IPS DF 6.9 (cell line): ENCODE measurements around the gene PROM2.

Source experiments
- DNase-seq: peaks from one replicate; pipeline ENCODE4 v3.0.0-alpha.2; 2013; ENCODE audit warnings: low read depth, low spot score
- H3K27ac ChIP-seq: one replicate; pipeline ENCODE4 v1.5.1; 2013; ENCODE audit warnings: low read length, control low read depth
- H3K27me3 ChIP-seq: 2 replicates; pipeline ENCODE4 v1.6.1; 2013; ENCODE audit warnings: mild to moderate bottlenecking, low read length; ENCODE audit not compliant: control insufficient read depth, insufficient read depth
- H3K36me3 ChIP-seq: 2 replicates; pipeline ENCODE4 v1.6.1; 2013; ENCODE audit warnings: low read length; ENCODE audit not compliant: control insufficient read depth, insufficient read depth
- H3K4me1 ChIP-seq: 2 replicates; pipeline ENCODE4 v1.6.1; 2013; ENCODE audit warnings: low read length; ENCODE audit not compliant: control insufficient read depth, insufficient read depth
- H3K4me3 ChIP-seq: 2 replicates; pipeline ENCODE4 v1.5.1; 2013; ENCODE audit warnings: mild to moderate bottlenecking, low read length
- H3K9me3 ChIP-seq: 2 replicates; pipeline ENCODE4 v1.6.1; 2013; ENCODE audit warnings: low read length, inconsistent platforms; ENCODE audit not compliant: control insufficient read depth, insufficient read depth
- WGBS: extraction: QIAGEN DNeasy Blood & Tissue Kit; methylation state at CpG from one replicate; pipeline ENCODE4 v1.1.7; 2013; ENCODE audit warnings: mixed read lengths, missing lambda C conversion rate; ENCODE audit not compliant: insufficient read length, insufficient coverage; 5-methylcytosine and 5-hydroxymethylcytosine counted together

PROM2 gene

DNA sequence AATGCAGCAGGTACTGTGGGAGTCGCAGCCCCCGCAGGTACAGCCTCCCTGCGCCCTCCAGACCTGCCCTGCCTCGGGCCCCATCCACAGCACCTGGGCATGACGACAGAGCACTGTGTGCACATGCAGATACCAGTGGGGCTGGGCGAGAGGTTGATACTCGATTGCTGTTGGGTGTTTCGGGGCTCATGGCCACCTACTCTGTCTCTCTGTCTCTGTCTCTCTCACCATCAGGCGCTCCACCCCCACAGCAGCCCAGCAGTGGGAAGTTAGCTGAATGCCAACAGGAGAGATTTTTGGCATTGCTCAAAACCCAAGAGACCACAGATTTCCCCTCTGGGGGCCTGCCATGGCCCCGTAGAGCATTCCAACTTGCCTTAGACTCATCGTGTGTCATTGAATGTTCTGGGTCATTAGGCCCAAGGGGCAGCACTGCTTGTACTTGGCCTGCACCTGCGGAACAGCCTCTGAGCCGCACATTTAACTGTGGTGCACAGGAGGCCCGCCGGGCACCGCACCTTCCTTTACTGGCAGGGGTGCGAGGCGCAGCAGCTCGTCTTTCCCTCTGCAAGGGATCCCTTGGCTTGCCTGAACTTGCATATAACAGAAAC lies 41.7 kb downstream of the PROM2 start:
- Histone ChIP-seq H3K27ac (no peak overlapping the region), H3K9me3 (no peaks in the 10 kb centered on the region), H3K4me1 (no peaks in the 10 kb centered on the region; the same call in 1 of the 2 replicates), H3K27me3 (no peaks in the 10 kb centered on the region), H3K4me3 (no peak overlapping the region), H3K36me3 (no peaks in the 10 kb centered on the region)
- no peak for DNase-seq
- no CpG with 5 or more reads among the region's 19 CpGs for whole genome bisulfite sequencing

DNA sequence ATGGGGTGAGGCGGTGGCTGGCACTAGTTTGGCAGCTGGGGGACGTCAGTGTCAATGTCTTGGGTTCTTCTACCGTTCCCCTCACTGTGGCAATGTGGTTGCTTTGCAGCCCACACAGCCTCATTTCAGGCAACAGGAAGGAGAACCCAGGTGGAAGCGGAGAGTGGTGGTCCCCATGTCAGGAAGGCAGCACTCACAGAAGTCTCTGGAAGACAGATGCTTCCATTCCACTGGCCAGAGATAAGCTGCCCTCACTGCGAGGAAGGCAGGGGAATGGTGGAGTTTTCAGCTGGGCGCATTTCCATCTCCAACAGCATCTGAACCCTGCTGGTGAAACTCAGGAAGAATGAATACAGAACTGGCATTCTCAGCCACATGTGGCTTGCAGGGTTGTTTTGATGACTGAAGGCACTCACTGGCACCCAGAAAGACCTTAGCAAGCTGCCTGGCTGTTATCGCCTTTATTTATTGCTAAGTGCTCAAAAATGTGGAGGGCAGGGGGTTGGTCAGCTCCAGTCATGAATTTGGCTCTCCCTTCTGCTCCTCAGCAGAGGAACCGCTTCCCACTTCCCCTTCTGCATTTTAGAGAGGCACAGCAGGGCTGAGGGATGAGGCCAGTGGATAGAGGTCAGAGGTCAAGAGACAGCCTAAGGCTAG lies 42.3 kb downstream of the PROM2 start:
- WGBS = no CpG with 5 or more reads among the region's 8 CpGs
- Histone ChIP-seq H3K4me1 (no peaks in the 10 kb centered on the region; the same call in 1 of the 2 replicates), H3K27ac (no peak overlapping the region), H3K27me3 (no peaks in the 10 kb centered on the region), H3K9me3 (no peaks in the 10 kb centered on the region), H3K36me3 (no peaks in the 10 kb centered on the region), H3K4me3 (no peak overlapping the region)
- DNase-seq = no peak

DNA sequence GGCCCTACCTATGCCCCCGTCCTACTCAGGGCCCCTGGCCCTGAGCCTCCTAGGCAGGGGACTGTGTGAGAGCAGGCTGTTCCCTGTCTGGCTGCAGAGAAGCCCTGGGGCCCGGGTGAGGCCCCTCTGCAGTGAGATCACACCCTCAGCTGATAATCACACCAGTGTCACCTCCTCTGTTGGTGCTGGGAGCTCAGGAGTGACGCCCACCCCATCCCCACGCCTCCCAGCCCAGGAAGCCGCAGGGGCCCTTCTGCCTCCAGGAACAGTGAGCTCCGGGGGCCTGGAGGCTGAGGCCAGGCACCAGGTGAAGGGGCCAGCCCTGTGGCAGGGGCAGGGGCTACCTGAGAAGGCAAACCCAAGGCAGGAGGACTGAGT lies 42.9 kb downstream of the PROM2 start:
- Histone ChIP-seq H3K27ac (no peak overlapping the region), H3K4me1 (no peaks in the 10 kb centered on the region; the same call in 1 of the 2 replicates), H3K36me3 (no peaks in the 10 kb centered on the region), H3K27me3 (no peaks in the 10 kb centered on the region), H3K9me3 (no peaks in the 10 kb centered on the region), H3K4me3 (no peak overlapping the region)
- no peak for DNase-seq
- no CpG with 5 or more reads among the region's 6 CpGs for WGBS

DNA sequence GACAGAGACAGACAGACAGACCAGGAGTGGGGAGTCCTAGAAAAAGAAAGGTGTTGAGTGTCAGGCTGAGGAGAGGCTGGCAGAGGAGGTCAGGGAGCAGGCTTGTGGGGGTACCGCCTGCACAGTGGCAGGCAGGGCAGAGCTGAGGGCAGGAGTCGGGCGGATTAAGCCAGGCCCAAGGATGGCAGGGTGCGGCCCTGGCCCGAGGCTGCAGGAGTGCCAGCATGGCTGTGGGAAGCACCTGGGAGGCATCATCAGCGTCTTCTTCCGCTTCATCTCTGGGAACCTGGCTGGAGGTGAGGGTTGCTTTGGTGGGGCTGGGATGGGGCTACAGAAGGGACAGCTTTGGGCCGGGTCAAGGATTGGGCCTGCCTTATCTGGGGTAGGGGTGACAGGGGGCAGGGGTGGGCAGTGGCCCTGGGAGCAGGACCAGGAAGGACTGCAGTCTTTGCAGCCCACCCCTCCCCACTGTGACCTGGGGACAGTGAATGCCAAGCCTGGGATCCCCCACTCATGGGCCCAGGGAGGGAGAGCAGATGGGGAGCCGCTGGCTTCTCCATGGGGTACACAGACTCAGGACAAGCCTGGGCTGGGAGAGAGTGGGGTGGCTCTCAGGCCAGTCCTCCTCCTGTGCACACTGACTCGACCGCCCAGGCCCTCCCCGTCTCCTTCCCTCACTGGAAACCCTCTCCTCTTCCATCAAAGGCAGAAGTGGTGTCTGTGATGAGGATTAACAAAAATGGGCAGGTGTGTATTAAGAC lies 43.6 kb downstream of the PROM2 start:
- DNase-seq = no peak
- no peaks in the 10 kb centered on the region; the same call in 1 of the 2 replicates for H3K4me1 ChIP-seq
- WGBS = no CpG with 5 or more reads among the region's 12 CpGs
- H3K9me3 ChIP-seq = no peaks in the 10 kb centered on the region
- no peak overlapping the region for H3K4me3 ChIP-seq
- H3K36me3 ChIP-seq = no peaks in the 10 kb centered on the region
- H3K27ac ChIP-seq = no peak overlapping the region
- H3K27me3 ChIP-seq = no peaks in the 10 kb centered on the region

DNA sequence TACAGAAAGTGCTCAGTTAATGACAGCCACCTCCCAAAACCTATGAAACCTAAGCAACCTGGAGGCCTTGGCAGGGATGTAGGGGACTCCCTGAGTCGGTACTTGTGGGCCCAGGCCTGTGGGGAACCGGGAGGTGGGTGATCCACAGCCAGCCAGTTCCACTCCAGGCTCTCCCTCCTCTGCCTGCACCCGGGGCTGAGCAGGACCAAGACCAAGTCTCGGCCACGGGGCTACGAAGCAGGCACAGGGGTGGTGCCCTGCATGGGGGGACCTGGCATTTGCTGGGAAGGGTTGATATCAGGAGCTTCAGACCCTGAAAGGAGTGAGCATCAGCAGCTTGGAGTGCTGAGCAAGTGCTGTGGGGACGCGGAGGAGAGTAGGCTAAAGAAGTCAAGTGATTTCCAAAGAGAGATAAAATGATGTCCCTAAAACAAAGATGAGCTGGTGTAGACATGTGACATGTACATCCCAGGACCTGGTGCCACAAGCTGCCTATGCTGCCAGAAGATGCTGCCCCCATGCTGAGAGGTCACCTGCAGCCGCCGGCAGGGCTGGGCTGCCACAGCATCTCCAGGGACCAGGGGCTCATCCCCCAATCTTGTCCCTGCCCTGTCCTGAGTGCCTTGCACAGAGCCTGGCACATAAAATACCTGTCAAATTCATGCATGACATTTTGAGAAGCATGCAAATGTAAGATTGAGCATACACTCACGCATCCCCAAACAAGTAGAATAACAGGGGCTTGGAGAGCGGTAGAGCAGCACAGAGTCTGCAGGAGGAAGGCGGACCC lies 44.4 kb downstream of the PROM2 start:
- DNase-seq = no peak
- Histone ChIP-seq H3K4me3 (no peak overlapping the region), H3K27ac (no peak overlapping the region), H3K36me3 (no peaks in the 10 kb centered on the region), H3K27me3 (no peaks in the 10 kb centered on the region), H3K4me1 (no peaks in the 10 kb centered on the region; the same call in 1 of the 2 replicates), H3K9me3 (no peaks in the 10 kb centered on the region)
- WGBS = no CpG with 5 or more reads among the region's 13 CpGs

DNA sequence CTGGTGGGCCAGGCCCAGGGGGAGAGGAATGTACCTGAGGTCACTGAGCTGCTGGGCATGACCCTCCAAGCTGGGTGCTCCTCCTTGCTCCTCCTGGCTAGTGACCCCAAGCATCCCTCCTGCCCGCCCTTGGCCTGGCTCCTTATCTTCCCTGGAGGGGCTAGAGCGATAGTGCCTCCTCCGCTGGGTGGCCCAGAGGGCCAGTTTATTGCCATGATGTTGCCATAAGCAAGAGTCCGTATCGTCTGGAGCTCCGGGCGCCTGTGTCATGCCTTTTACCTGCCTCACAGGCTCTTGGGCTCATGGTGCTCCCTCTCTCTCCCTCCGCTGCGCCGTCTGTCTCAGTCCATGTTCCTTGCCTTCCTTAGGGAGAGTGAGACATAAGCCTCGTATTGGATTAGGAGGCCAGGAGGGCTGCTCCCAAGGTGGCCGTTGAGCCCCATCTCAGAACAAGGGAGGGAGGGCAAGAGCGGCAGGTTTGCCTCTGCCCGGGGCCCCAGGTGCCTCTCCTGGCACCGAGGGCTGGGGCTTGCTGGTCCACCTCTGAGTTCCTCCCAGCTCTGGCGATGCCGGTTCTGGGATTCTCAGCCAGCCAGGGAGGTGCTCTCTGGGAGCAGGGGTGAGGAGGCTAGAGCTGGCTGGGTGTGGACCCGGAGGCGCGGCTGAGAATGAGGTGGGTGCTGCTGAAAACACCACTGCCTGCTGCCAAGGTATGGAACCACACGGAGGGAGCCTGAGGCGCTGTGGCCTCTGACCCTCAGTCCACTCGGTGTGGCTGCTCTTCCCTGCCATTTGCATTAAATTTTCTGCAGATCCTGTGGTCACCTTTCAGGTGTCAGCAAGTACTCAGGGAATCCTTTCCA lies 45.5 kb downstream of the PROM2 start:
- Histone ChIP-seq H3K4me3 (no peak overlapping the region), H3K4me1 (no peaks in the 10 kb centered on the region; the same call in 1 of the 2 replicates), H3K36me3 (no peaks in the 10 kb centered on the region), H3K9me3 (no peaks in the 10 kb centered on the region), H3K27me3 (no peaks in the 10 kb centered on the region), H3K27ac (no peak overlapping the region)
- WGBS = no CpG with 5 or more reads among the region's 23 CpGs
- DNase-seq = no peak

DNA sequence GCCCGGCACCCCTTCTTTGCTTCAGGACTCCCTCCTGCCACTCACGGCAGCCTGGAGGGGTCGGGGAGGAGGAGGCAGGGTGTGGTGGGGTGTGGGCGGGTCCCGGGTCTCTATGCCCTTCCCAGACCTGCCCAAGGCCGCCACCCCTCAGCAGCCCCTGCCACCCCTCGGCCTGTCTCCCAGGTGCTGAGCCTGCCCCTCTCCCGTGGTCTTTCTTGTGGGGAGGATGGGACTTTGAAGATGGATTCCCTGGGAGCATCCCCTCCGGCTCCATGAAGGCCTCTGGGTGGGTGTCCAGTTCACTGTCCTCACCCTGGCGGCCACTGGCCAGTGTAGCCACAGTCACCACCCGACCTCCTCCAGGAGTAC lies 46.1 kb downstream of the PROM2 start:
- no CpG with 5 or more reads among the region's 11 CpGs for WGBS

DNA sequence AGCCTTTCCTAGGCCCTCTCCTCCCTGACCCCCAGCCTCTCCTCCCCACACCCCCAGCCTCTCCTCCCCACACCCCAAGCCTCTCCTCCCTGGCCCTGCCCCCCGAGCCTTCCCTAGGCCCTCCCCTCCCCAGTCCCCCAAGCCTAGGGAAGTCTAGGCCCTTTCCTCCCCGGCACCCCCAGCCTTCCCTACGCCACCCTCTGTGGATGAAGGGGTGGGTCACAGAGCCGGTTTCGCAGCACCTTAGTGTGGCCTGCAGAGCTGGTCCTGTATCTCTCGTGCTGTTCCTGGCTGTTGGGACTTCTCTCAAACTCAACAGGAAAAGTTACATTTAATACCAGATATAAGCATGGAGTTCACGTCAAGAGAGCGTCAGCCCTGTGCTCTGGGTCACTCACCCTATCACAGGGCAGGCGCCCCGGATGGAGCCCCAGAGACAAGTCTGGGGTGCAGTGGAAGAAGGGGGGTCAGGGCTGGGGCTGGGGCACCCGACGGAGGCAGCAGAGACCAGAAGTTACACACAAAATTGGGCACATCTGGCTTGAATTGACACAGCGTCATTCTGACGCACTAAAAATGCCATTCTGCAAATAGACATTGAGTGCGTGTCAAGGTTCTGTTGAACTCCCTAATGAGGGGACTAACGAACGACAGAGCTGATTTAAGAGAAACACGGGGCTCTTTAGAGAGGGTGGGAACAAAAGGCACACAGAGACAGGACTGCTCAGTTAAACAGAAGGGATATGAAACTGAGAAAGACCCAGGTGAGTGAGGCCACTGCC lies 46.9 kb downstream of the PROM2 start:
- Histone ChIP-seq H3K4me3 (no peak overlapping the region), H3K27me3 (no peaks in the 10 kb centered on the region), H3K9me3 (no peaks in the 10 kb centered on the region), H3K4me1 (peaks cover under 1% of the 10 kb centered on the region; the same call in 1 of the 2 replicates), H3K36me3 (no peaks in the 10 kb centered on the region), H3K27ac (no peak overlapping the region)
- no peak for DNase-seq
- no CpG with 5 or more reads among the region's 18 CpGs for WGBS

More for the DNA sequence above, 46.1 kb downstream of the PROM2 start:
- Histone ChIP-seq H3K27ac (no peak overlapping the region), H3K36me3 (no peaks in the 10 kb centered on the region), H3K4me3 (no peak overlapping the region), H3K9me3 (no peaks in the 10 kb centered on the region), H3K4me1 (no peaks in the 10 kb centered on the region; the same call in 1 of the 2 replicates), H3K27me3 (no peaks in the 10 kb centered on the region)
- no peak for DNase-seq
